Stimulated activated CD4-positive, alpha-beta T cell treated with anti-CD3 and anti-CD28 coated beads, TNF-alpha, amount 100 ng/mL, for 1 hour (primary cell): ENCODE data around the gene CDS2.

Experiments
- DNase-seq, 3 donors: peaks; one replicate each; pipeline ENCODE4 v3.0.0-alpha.2; 2020; ENCODE audit warnings: low read depth in 3 of 3, low spot score in 1 of 3

Gene CDS2

DNA sequence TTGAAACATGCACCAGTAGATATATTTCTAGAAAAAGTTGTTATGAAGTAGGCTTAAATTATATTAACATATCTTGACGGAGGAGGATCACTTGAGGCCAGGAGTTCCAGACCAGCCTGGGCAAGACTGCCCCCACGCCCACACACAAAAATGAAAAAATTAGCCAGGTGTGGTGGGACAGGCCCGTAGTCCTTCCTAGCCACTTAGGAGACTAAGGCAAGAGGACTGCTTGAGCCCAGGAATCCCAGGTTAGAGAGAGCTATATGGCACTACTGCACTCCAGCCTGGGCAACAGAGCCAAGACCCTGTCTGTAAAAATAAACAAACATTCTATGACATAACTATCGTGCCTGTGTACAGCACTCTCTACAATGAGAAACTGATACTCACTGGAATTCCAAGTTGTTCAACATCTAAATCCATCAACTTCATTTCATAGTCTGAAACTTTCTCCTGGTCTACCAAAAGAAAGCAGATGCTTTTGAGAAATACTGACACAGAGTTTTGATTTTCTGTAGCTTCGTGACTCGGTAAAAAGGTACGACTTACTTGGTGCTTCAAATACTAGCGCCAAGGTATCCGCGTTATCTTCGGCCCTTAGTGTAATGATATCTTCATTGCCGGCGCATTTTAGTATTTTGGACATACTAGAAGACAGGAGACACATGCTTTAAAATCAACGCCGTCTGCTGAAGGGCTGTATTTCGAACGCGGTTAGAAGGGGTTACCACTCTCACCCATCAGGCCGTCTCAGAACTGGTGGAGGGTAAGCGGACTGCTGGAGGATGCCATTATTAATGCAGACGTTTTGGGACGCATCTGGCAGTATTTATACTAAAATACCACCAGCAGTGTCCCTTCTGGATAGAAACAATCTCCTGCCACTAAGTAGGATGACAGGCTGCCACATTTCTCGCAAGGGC lies 8.3 kb upstream of the CDS2 start:
- no peak for DNase-seq

DNA sequence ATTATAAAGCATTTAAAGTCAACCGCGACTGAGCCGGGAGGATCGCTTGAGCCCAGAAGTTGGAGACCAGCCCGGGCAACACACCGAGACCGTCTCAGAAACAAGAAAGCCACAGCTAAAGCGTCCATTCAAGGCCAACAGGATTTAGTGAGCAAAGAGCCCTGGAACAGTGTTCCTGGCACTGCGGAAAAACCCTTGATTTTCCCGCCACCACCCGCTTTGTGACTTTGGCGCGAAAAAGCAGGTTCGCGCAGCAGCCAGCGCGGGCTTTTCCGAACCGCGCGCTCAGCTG lies 7.7 kb upstream of the CDS2 start:
- no peak for DNase-seq

DNA sequence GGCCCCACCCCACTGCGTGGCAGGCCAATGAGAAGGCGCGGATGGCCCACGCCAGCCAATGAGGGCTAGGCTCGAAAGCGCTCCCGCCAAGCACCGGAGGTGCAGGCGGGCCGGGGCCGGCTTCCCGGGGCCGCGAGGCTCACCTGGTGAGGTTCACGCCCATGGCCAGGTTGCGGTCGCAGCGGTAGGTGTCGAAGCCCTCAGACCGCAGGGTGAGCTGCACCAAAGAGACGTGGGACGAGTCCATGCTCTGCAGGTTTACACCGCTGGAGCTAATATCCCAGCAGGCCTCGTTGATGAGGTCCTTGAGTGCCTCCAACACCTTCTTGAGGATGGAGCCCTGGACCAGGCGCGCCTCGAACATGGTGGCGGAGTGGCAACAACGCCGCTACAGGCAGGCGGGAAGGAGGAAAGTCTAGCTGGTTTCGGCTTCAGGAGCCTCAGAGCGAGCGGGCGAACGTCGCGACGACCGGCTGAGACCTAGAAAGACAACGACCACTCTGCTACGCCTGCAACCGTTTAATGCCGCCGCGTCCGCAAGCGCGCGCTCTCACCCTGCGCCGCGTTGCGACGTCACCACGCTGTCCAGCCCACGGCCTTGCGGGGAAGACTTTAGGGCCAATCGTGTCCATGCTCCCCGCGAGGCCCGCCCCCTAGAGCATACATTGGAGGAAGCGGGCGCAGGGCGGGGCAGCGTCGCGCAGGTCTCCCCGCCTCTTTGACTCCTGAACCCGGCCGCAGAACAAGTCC lies 7.2 kb upstream of the CDS2 start, which contains the start of gene PCNA:
PCNA (minus strand) TSS at position 524 of the 750 bp plus-strand sequence; CDS start at position 364, 160 bp downstream.
- DNase-seq = peak; percentile 82 to 88 (median 84)

DNA sequence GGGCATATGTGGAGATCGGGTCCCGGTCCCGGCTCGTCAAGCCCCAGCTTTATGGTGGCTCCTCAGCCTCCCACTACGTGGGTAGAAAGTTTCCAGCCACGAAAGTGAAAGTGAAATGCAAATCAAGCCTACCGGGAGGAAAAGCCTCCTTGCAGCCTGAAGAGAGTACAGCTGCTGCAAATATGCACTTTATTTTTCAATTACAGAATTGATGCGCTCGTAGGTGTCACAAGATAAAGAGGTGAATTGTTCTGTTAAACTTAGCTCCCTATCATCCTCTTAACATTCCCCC lies 6.7 kb upstream of the CDS2 start:
- no peak for DNase-seq

DNA sequence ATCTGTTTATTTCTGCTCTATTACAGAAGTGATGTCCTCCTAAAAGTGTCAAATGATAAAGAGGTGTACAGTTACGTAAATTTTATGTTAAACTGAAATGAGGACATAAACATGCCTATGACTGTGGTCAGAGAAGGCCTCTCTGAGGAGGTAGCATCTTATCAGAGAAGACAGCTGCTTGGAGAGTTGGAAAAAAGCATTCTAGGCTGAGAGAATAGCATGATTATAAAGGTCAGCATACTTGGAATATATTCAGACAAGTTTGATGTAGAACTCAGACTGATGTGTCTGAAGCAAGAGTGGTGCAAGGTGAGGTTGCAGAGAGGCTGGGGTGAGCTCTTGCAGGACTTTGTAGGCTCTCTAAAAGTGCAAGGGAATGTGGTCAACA lies 3.9 kb upstream of the CDS2 start:
- DNase-seq = no peak

DNA sequence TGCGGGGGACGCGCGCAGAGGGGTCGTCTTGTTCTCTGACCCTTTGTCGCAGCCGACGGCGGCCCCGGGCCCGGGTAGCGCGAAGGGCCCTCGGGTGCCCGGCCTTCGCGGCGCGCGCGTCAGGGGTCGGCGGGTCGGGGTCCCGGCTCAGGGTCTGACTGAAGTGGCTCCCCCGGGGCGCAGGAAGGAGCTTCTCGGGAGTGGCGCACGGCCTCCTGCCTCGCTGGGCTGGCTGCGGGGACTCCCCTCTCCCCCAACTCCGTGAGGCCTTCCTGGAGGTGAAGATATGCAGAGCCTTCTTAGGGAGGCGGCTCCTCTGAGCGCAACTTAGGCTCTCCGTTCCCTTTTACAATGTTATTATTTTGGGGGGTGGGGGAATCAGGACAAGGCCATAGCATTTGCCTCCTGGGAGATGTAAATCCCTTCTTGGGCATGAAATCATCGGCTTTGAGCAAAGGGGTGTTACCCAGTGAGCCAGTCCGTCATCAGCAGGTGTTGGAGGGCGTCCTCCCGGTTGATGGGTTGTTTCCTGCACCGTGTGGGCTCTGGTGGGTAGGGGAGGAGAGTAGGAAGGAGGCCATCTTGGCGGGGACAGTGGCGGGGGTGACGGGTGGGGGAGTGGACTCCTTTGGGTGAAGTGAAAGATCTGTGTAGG lies 523 bp downstream of the CDS2 start:
- DNase-seq = peak in 2 of 3 donors; percentile 17 to 35

DNA sequence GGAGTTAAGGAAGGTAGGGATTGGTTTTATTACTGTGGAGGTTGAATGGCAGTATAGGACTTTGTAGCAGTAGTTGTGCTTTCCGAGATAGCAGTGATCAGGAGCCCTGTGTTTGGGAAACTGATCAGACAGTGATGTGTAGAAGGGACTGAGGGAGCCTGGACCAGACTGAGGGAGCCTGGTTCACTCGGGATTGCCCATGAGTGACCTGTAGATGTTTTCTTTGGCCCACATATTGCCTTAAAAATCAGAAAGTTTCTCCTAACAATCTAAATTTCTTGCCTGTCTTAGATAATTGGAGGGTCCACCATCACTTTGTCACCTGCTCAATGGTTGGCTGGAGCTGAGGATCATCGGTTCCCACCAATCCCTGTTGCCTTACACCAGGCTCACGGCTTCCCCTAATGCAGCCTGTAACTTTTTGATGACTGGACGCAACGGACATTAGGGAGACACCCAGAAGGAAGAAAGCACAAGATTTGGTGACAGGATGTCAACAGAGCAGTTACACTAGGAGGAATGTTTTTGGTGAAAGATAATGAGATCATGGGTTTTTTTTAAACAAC lies 1.1 kb downstream of the CDS2 start:
- DNase-seq = no peak

DNA sequence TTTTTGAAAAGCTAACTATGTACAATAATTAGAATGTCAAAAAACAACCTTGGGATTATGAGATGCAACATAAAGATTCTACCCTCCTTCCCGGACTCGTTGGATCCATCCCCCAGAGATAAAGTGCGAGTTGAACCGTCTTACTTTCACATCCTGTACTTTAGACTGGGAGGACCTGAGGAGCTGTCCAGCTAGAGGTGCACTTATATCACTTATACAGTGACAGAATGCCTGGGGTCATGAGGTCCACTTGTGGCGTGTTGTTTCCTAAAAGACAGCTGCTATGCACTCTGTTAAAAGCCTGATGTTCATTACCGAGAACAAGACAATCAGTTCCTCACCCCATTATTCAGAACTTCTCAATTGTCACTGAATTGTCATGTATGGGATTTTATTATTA lies 2.1 kb downstream of the CDS2 start:
- DNase-seq = no peak

DNA sequence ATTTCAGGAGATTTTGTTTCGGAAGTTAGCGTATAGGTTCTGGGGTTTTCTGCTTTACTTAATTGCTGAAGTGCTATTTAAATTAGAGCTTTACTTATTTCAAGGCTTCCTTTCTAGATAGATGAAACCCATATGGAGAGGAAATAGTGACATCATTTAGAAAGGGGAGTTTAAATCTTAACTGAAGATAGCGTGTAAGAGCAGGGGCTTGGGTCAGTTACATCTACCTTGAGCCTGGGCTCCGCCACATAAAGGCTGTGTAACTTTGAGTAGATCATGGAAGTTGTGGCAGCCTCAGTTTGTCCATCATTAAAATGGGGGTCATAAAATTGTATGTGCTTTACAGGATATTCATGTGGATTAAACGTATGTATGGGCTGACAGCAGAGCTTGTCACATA lies 4.7 kb downstream of the CDS2 start:
- no peak for DNase-seq

DNA sequence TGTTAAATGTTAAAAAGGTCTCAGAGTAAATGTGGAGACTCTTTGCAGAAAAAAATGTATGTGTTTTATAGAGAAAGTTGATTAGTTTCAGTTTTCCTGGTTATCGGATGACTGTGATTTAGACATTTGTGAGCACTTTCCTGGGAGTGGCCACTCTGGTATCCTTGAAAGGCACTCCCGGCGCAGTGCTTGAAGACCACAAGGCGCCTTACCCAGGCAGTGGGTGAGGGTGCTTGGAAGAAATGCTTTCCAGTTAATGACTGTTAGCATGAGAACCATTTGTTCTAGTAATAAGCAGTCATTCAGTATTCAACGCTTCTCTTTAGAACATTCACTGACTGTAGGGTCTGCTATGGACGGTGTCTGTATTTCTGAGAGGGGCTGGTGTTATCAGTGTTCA lies 7.2 kb downstream of the CDS2 start:
- no peak for DNase-seq

DNA sequence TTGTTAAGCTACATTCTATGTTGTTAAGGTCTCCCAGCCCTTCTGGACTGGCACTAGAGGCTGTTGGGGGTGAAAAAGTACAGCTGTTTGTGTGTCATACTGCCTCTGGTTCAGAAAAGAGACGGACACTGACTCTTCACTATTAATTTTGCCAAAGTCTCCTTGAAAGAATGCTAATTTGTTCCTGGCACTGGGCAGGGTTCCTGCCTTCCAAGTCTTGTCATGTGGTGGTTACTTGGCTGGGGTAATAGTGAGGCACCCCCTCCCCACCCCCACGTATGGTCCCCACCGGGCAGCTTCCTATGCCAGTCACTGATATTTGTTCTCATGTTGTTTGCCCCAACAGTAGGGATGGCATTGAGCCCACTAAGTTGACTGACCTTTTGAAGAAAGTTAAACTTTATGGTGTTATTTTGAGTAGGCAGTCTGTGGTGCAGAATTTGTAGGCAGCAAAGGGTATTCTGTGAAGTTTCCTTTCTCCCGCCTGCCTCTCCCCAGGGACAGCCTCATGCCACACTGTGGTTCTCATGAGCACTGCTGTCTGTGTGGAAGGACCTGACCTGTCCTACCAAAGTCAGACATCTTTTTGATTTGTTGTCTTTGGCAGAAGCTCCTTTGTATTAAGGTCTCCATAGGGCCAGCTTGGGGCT lies 8.7 kb downstream of the CDS2 start:
- DNase-seq = no peak

DNA sequence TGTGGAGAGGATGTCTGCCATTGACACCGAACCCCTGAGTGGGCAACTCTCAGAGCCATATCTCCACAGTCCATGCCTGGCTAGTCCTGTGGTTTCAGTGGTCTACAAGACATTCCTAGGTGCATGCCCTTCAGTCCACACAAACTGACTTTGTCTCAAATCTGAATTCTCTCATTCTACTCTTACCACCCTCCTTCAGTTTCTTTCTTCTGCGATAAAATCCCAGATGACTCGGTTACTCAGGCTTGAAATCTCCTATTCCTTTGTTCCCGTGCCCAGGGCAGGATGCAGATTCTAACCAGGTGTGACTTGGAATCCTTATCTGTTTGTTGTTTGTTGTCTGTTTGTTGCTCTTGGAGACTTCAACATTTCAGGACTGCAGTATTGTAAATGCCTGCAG lies 9.3 kb downstream of the CDS2 start:
- DNase-seq = no peak

DNA sequence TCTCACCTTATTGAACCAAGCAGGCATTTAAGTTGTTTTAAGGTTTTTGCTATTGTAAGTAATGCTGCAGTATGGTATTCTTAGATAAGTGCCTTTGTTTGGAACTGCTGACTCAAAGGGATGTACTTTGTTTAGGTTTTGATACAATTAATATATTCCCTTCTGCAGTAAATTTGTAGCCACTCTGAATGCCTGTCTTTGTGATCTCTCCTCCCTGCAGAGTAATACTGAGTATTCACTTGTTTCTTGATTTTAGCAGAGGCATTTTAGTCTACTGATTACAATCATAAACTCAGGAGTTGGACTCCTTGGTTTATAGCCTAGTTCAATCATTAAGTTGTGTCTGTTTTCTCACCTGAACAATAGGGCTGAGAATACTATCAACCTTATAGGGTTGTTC lies 13.4 kb downstream of the CDS2 start:
- DNase-seq = no peak

DNA sequence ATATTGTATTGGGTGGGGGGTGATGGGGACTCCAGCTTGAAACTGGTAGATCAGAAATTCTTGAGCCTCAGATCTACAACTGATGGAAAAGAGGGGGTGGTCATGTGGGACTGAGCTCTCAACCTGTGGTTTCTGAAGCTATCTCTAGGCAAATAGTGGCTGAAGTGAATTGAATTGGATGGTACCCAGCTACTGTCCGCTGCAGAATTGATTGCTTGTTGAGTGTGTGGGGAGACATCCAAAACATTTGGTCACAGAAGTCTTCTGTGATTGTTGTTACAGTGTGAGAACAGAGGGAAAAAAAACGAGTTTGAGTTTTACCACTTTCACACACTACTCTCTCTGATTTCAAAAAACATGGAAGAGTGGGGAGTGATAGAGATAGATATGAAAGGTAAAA lies 14.8 kb downstream of the CDS2 start:
- DNase-seq = no peak

DNA sequence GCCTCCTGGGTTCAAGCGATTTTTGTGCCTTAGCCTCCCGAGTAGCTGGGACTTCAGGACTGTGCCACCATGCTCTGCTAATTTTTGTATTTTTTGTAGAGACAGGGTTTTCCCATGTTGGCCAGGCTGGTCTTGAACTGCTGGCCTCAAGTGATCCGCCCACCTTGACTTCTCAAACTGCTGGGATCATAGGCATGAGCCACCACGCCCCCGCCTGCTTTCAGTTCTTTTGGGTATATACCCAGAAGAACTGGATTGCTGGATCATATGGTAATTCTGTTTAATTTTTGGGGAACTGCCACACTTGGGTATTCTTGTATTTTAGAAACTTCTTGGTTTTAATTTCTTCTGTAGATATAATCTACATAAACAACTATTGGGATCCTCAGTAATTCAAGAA lies 17.0 kb downstream of the CDS2 start:
- no peak for DNase-seq

DNA sequence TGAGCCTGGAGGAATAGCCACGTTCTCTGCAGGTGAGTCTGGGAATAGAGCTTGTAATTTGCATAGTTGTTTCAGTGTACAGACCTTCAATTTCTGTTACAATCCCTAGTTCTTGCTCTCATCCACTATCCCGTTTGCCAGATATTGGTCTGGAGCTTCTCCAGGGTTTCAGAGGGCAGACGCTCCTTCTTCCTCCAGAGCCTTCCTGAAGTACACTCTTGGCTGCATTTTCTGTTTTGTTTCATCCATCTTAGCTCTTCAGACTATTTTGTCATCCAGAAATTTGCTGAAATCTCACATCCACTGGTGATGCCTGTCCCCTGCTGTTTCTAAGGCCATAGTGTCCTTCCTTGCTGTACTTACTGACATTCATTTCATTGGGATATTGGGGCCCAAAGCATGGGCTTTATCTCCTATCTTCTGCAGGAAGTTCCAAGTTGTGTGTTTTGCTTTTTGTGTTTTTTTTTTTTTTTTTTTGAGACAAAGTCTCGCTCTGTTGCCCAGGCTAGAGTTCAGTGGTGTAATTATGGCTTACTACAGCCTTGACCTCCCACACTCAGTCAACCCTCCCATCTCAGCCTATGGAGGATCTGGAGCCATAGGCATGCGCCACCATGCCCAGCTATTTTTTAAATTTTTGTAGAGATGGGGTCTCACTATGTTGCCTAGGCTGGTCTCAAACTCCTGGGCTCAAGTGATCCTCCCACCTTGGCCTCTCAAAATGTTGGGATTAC lies 18.7 kb downstream of the CDS2 start:
- DNase-seq = no peak

DNA sequence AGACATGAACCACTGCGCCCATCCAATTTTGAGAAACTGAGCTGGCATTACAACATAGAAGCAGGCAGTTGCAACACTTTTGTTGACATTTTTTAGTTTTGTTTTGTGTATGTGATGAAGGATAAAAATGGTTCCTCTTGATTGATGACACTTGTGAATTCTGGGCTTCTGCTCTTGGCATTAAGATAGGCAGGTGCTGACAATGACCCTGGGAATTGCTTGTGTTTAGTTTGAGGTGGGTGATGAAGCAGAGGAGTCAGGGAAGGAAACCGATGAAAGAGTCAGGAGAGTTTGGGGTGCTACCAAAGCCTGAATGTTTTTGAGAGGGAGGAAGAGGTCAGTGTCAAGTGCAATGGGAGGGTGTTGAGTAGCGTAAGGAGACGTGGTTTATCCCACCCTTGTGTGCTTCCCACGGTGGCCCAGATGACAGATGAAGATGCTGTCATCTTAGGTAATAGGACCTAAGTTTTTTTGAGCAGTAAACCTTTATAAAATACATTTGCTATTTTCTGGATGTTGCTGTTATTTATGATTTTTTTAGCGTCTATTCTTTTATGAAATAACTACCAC lies 19.4 kb downstream of the CDS2 start:
- DNase-seq = no peak

DNA sequence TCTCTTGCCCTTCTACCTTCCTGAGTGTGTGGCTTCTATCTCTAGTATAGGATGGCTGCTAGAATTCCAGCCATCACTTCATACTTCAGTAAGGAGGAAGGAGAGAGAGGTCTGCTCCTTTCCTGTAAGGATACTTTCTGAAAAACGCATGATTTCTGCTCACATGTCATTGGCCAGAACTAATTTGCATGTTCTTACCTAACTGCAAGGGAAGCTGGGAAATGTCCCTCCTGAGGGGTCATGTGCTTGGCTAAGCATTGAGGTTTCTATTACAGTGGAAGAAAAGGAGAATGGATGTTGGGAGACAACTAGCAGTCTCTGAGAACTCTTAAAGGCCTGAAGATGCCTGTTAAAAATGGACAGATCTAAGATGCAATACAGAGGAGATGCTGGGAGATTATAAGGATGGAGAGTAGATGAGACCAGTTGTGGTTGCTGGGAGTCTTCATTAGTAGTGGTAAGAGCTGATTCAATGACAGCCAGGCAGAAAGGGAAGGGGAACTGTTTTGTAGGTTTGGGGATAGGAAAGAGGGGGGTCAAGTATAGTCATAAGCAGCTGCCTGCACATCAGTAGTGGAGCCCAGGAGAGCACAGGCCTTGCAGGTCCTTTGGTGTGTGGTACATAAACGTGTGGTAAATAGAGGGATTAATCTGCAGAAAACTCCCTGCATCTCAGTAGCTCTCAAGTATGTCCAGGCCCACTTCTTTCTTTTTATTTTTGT lies 20.2 kb downstream of the CDS2 start:
- DNase-seq = no peak

DNA sequence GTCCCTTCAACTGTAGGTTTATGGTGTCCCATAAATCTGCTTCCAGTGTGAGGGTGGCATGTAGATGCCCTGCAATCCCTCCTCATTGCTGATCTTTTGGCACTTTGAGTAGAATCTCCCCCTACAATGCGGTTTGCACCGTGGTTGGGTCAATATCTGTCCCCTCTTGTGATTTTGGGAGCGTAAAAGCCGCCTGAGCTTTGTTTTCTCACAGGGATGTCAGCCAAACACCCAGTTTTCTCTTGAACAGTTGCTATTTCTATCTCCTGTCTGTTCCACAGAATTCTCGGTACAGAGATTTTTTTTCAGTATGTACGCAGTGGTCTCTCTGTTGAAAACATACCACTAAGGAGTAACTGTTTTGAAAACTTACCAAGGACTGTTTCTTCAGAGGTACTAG lies 21.8 kb downstream of the CDS2 start:
- no peak for DNase-seq

DNA sequence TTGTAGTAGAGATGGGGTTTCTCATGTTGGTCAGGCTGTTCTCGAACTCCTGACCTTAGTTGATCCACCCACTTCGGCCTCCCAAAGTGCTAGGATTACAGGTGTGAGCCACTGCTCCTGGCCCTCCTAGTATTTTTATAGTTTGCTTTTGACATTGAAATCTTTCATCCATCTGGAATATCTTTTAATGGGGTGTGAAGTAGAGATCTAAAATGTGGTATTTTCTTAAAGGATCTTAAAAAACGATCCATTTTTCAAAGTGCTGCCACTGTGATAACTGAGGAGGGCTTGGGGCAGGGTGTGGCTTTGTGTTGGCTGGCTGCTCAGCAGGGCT lies 23.1 kb downstream of the CDS2 start:
- no peak for DNase-seq
